Bronchial smooth muscle cell (primary cell): ENCODE measurements around the gene OVCA2. TPM values are rescaled to one million over a fixed set of nuclear protein-coding genes. Genes with fewer than 3 reads are reported as not detected.

Source experiments
- total RNA-seq: library from RNA; depleted of rRNA; stranded (reverse); fragments of >200 nt; gene quantifications from 2 replicates; pipeline ENCODE4 v1.2.1, GENCODE V29; 2014

The OVCA2 gene
- total RNA-seq, result 17.1 and 27.3 TPM in 2 replicates

GRCh38 chr17:2041561-2042389 lies at the start of gene OVCA2:
OVCA2 (plus strand) TSS chr17:2042022; CDS start chr17:2042048, 26 bp downstream.

GRCh38 chr17:2025220-2025621 lies 16.6 kb upstream of the OVCA2 start, which contains the start of gene RTN4RL1:
RTN4RL1 (minus strand) TSS chr17:2025334; CDS start chr17:2024865, 469 bp downstream.

GRCh38 chr17:2029911-2030778 lies 11.7 kb upstream of the OVCA2 start, which contains the start of gene DPH1:
DPH1 (plus strand) TSS chr17:2030153; CDS start chr17:2030170, 17 bp downstream.

GRCh38 chr17:2054512-2055291 lies 12.9 kb downstream of the OVCA2 start, which contains the start of gene HIC1:
HIC1 (plus strand) TSS chr17:2055103; CDS start chr17:2056691, 1,588 bp downstream.

Other genes with a start within 250 kb of the OVCA2 start
- 6.3 and 8.7 TPM in 2 replicates for gene SMYD4, start 212.1 kb upstream of the OVCA2 start, total RNA-seq
- gene RPA1, start 212.0 kb upstream of the OVCA2 start, total RNA-seq, result 27.3 and 36.9 TPM in 2 replicates
- gene RTN4RL1, start 16.7 kb upstream of the OVCA2 start, total RNA-seq, result 0.43 and 0.47 TPM in 2 replicates
- gene DPH1, start 11.9 kb upstream of the OVCA2 start, total RNA-seq, result 25.5 and 30.3 TPM in 2 replicates
- gene HIC1, start 13.1 kb downstream of the OVCA2 start, total RNA-seq, result 32.2 and 32.5 TPM in 2 replicates